Activated CD8-positive, alpha-beta memory T cell treated with anti-CD3 and anti-CD28 coated beads for 48 hours (primary cell): ENCODE data around the gene SAPCD2.

Experiments used
- DNase-seq, 3 experiments: peaks; one replicate each; pipeline ENCODE4 v3.0.0-alpha.2; 2020; ENCODE audit warnings: low read depth in 2 of 3, low spot score in 2 of 3

The SAPCD2 gene

DNA sequence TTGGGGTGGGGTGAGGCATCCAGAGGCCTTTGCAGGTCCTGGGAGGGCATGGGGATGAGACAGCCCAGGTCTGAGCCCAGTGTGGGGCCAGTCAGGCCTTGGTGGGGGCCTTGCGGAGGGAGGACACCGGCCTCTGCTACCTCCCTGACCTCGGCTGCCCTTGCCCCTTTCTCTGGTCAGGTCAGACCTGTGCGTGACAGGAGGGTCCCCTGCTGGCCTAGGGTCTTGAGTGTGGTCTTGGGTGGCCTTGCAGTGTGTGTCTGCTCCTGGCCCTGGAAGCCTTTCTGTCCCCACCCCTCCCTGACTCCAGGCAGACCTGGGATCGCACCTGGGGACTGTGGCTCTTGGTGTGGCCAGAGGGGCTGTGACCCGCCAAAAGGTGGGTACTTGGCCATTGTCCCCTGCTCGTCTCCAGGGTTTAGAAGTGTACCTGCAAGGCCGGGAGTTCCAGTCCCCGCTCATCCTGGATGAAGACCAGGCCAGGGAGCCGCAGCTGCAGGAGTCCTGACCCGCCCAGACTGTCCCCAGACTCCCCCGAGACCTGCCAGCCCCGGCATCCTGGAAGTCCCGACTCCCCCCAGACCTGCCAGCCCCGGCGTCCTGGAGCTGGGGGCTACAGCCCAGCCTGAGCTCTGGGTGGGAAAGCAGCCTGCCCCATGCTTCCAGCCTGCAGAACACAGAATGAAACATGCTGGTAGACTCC, 12.0 kb upstream of the SAPCD2 start:
- DNase-seq, result no peak

DNA sequence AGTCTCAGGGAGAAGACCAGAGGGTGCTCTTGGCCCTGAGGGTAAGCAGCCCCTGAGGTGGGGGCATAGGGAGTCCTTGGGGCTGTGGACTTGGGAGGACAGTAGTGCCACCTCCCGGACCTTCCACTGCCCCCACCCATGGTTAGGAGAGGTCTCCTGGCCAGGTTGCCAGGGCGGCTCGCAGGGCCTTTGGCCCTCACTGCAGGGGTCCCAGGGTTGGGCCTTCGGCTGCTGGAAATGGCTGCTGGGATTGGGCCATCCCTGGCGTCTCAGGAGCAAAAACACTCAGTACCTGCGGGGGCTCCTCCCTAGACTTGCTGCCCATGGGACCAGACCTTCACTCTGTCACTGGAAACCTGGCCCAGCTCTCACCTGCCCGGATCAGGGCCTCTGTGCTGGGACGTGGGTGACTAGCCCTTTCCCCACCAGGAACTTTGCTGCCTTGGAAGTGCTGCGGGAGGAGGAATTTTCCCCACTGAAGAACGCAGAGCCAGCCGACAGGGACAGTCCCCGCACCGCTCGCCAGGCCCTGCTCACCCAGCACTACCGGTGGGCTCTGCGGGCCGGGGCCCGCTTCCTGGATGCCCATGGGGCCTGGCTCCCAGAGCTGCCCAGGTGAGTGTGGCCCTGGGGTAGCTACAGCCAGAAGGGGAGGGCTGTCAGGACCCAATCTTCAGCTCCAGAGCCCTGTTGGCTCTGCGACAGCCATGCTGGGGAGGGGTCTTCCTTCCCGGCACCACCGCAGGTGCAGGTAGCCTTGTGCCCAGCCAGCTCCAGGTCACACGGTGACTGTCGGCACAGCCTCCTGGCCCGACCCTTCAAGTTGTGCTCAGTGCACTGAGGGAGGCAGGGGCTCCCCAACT, 10.1 kb upstream of the SAPCD2 start:
- DNase-seq, result no peak

DNA sequence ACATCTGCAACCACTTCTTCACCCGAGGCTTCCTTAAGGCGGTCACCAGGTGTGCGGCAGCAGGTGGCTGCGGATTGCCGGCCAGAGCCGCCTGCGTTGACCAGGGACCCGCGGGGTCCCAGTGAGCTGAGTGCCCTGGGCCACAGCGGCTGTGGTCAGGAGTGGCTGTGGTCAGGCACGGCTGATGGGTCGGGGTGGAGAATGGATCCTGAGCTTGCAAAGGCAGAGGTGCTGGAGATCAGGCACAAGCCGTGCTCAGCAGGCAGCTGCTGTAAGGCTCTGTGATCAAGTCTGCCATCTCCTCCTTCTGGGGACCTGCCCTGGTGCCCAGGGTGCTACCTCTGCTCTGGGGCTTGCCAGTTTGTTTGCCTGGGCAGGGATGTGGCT, 9.0 kb upstream of the SAPCD2 start:
- no peak for DNase-seq

DNA sequence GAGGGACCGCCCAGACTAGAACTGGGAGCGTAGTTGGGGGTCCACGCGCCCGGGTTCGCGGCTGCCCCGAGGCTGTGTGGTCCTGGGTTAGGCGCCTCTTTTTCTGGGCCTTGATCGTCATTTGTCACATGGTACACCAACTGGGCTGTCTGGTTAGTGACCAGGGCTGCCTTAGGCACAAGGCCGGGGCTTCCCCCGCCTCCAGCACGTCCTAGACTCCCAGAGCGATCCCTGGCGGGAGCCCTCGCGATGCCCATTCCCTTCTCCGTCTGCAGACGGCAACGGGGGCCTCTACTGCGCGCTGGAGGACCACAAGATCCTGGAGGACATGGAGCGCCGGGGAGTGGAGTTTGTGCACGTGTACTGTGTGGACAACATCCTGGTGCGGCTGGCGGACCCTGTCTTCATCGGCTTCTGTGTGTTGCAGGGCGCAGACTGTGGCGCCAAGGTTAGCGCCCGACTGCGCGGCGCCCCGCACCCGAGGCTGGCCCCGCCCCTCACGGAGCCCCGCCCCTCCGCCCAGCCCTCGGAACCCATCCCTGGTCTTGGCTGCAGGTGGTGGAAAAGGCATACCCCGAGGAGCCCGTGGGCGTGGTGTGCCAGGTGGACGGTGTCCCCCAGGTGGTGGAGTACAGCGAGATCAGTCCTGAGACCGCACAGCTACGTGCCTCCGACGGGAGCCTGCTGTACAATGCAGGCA, 8.5 kb upstream of the SAPCD2 start:
- no peak for DNase-seq

DNA sequence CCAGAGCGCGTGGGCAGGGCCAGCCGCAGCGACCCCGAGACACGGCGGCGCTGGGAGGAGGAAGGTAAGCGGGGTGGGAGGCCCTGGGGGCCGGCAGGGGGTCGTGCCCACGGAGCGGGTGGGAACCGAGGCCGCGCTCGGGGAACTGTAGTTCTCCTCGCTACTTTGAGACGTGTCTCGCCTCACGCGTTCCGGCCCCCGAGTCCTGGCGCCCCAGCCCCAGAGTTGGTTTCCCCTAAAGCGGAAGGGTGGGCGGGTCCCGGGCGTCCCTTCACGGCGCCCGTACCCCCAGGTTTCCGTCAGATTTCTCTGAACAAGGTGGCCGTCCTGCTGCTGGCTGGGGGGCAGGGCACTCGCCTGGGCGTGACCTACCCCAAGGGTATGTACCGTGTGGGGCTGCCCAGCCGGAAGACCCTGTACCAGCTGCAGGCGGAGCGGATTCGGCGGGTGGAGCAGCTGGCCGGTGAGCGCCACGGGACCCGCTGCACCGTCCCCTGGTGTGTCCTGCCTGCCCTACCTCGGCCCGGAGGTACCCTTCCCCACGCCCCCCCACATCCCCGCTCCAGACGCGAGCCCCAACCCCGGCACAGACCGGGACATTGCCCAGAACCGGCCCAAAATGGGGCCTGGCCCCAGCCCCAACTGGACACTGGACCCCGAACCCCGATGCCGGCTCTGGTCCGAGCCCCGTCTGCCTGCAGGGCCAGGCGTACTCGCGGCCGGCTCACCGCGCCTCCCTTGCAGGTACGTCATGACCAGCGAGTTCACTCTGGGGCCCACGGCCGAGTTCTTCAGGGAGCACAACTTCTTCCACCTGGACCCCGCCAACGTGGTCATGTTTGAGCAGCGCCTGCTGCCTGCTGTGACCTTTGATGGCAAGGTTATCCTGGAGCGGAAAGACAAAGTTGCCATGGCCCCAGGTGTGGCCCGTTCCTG, 7.7 kb upstream of the SAPCD2 start:
- no peak for DNase-seq

DNA sequence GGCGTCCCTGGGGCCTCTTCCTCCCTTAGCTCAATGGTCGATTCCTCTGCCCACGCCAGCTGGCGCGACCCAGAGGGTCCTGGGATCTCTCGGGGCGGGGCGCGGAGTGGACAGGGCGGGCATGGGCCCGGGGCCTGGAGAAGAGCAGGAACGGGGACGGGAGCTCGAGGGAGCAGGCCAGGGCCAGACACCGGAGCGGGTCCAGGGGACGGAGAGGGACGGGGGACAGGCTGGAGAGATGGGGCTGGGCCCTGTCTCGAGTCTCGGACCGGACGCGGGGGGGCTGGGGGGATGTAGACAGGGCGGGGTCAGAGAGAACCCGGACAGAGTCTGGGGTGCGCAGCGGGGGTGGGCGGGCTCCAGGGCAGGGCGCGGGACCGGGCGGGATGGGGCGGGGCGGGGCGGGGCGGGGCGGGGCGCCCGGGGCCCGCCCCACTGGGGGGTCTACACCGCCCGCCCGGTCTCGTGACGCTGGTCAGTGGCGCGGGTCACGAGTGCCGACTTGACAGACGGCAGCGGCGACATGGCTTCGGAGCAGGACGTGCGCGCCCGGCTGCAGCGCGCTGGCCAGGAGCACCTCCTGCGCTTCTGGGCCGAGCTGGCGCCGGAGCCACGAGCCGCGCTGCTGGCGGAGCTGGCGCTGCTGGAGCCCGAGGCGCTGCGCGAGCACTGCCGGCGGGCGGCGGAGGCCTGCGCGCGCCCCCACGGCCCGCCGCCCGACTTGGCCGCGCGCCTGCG, 6.8 kb upstream of the SAPCD2 start, which contains the start of gene UAP1L1:
Gene UAP1L1, plus strand, starts transcription at position 508 of the 738 bp plus-strand sequence. Its CDS starts 16 bp downstream, at position 524.
- no peak for DNase-seq

DNA sequence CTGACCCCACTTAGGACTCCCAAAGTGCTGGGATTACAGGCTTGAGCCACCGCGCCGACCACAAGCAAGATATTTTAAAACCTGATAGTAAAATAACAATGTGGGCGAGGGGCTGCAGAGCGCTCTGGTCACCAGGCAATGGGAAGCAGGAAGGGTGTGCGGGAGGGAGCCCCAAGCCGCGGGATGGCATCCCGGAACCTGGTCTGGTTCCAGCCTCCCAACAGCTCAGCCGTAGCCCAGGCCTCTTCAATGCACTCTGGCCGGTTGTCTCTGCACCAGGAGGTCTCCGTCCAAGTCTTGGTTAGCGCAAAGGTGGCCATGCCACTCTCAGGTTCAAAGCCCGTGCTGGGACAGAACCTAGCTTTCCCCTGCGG, 6.3 kb upstream of the SAPCD2 start:
- DNase-seq, result no peak

DNA sequence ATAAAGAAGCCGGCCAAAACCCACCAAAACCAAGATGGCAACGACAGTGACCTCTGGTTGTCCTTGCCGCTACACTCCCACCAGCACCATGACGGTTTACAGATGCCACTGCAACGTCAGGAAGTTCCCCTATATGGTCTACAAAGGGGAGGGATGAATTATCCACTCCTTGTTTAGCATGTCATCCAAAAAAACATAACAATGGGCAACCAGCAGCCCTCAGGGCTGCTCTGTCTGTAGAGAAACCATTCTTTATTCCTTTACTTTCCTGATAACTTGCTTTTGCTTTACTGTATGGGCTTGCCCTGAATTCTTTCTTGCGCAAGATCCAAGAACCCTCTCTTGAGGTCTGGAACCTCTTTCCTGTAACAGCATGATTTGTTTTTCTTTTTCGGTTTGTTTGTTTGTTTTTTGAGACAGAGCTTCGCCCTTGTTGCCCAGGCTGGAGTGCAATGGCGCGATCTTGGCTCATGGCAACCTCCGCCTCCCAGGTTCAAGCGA, 5.0 kb upstream of the SAPCD2 start:
- DNase-seq, result no peak

DNA sequence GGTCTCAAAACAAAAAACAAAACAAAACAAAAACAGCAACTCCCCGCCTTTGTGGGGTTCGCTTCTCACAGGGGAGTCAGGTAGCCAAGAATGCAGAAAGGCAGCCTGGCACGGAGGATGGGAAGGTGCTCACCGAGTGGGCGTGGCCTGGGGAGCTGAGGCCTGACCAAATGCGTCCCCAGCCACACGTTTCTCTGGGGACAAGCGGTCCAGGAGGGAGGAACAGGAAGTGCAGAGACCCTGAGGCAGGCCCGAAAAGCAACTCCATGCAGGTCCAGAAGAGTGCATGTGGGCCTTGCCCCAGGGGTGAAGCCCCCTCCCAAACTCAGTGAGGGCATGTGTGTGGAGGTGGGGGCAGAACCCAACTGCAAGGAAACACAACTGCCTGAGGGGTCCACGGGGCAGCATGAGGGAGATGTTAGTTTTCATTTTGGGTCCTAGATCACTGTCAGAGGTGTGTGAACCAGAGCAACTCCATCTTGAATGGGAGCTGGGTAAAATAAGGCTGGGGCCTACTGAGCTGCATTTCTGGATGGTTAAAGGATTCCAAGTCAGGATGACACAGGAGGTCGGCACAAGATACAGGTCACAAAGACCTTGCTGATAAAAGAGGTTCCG, 4.4 kb upstream of the SAPCD2 start:
- DNase-seq, result no peak

DNA sequence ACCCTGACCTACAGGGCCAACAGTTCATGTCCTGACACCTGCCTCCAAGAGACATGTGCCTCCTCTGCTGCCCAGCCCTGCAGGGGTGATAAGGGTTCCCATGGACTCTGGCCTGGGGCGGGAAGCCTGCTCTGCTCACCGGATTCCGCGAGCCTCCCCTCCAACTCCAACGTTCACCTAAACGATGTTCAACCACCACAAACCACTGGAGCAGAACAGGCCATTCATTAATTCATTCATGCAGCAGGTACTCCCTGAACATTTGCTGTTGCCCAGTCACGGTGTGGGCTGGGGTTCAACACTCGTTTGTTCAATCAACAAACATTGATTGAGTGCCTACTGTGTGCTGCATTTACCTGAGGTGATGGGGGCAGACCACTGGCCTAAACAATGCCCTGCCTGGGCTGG, 3.6 kb upstream of the SAPCD2 start:
- DNase-seq, result no peak

DNA sequence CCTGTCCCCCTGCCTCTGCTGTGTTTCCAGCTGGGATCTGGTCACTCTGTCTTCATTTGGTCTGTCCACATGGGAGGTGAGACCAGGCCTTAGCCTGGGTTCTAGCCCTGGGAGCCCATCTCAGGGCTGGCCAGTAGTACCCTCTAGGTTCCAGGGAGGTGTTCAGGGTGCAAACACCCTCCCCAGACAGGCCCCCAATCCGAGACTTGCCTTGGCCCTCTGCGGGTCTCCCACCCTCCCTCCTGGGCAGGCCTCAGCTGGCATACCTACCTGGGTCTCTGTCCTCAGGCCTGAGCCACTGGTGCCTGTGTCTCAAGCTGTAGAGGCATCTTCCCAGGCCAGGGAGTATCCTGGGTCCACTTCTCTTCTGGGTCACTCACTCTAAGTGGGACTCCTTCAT, 925 bp upstream of the SAPCD2 start:
- DNase-seq, result no peak

DNA sequence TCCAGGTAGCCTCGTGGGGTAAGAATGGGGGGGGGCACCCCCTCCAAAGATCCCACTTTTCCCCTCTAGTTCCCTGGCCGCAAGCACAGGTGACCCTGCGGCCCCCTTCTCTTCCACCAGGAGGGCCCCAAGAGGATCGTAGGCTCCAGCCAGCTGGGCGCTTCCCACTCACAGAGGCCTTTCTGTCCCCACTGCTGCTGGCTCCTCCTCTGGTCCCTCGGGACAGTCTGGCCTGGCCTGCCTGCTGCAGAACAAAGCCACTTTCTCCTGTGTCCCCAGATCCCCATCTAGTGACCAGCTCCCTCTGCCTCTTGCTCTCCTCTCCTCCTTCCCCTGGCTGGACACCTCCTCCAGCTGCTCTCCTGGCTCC, 534 bp upstream of the SAPCD2 start:
- DNase-seq, result no peak

DNA sequence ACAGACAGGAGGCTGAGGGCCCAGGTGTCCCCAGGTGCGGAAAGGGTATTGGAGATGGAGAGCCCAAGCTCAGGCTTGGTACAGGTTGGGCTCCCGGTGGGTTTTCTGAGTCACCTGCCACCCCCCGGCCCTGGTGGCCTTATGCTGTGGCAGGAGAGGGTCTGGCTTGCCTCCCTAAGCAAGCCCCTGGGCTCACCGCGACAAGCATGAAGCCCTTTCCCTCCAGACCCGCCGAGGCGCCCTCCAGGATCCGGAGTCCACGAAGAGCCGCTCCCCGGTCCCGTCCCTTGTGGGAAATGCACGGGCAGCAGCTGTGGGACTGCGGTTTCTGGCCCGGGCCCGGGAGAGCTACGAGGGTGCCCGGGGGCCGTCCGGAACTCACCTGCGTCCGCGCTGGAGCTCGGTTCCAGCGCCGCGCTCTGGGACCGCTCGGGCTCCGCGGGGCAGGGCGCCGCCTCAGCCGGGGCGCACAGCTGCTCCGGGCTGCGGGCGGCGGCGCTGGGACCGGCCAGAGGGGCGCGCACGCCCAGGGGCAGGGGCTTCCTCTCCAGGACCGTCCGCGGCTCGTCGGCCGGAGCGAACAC, 757 bp downstream of the SAPCD2 start:
- no peak for DNase-seq

DNA sequence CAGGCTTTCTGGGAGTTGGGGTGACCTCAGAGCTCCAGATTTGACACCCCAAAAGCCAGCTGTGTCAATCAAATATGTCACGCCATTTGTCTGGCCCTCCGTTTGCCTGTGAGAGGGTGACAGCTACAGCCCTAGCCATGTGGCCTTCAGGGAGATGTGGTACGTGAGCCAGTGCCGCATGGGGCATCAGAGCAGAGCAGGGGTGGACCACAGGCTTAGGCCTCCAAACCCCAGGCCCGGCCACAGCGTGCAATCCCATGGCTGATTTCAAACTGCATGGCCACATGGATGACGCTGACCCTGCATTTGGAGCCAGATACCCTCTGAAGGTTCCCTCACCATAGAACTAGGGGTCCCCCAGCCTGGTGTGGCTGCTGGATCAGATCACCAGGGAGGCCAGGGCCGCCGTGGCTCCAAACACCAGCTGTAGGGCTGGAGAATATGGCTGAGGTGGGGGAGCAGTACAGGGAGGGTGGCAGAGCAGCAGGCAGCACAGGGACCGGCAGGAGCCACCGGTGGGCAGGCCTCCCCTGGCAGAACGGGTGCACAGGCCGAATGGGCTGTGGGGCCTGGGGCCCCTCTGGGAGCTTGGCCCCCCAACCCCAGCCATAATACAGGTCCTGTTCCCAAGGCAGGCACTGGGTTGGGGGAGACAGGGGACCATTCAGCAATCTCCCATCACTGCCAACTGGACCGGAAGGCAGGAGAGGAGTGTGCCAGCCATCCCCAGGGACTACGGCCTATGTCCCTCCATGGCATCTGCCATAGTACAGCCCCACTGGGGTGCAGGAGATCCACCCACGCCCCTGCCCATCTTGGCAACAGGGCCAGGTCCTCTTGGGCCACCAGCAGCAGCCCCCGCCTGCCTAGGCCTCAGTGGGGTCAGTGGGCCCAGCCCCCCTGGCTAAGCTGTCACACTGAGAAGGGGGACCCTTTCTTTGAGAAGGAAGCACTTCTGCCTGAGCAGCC, 1.5 kb downstream of the SAPCD2 start:
- no peak for DNase-seq

DNA sequence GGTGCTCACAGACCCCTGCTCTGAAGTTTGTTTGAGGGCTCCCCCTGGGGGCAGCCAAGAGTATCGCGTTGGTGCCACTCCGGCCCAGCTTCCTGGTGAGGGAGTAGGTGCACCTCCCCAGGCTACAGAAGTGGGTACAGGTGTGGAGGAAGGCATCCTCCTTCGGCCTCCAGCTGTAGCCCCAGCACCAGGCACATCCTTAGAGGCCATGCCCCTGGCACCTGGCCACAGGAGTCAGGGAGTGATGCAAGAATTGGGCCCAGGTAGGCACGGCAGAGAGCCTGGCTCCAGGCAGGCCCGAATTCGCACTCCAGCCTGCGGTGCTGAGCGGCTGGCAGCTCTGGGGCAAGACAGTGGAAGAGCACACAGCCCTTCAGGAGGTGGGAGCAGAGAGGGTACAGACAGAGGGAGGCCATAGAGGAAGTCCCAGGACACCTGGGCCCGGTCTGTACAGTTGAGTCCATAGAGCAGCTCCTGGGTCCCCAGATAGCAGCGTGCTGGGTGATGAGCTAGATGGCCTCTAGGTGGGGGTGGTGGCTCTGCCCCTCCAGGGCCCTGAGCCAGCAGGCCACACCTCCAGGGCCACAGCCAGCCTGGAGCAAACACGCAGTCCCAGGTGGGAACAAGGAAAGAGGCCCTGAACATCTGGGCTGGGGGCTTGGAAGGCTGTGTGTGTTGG, 2.4 kb downstream of the SAPCD2 start:
- peak in 1 of 3 experiments; percentile 67 for DNase-seq

DNA sequence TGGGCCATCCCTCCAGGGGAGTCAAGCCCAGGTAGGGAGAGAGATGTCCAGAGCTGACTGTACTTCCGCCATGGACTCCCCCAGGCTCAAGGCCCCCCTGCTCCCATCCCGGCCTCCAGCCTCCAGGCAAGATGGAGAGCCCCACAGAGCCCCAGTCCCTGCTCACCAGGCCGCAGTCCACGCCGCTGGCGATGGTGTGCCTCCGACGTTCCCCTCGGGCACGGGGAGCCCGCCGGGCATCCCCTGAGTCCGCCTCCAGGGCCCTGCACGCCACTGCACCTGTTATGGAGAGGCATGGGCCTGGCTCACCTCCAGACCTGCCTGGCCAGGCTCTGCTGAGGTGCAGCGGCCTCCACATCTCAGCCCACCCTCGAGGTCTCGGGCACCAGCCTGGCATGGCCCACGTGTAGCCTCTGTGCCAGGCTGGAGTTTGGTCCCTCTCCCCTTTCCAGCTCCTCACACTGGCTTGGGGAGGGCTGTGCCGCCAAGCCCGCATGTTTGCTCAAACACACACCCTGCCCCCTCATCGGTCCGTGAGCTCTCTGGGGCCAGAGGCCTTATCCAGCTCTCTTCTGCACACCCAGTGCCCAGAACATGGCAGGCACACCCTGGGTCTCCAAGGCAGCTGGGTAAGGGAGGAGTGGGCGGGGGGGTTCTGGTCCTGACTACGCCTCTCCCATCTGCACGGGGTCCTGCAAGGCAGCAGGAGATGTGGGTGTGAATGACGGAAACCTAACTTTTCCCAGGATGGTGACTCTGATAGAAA, 4.1 kb downstream of the SAPCD2 start:
- no peak for DNase-seq
